Fibroblast of lung (primary cell): ENCODE measurements around the gene SEC31A.
"Not testable (repeated sequence)": the region's sequence is repeated elsewhere in the genome, so short reads cannot be mapped to it uniquely, and the experiment has no call there.

Experiments
- CTCF ChIP-seq, 2 donors: IDR thresholded peaks in 1 of 2; conservative IDR thresholded peaks in 1 of 2; 1 replicate in 1 of 2; 2 replicates in 1 of 2; pipeline ENCODE4 v1.5.1; 2011 to 2012; ENCODE audit warnings: low read length in 2 of 2, control low read depth in 1 of 2, inconsistent platforms in 1 of 2, low read depth in 1 of 2, mild to moderate bottlenecking in 1 of 2
- EZH2 ChIP-seq: IDR thresholded peaks from 2 replicates; pipeline ENCODE4 v1.5.1; 2012; ENCODE audit warnings: low read length, control low read depth, mild to moderate bottlenecking; ENCODE audit errors: missing control alignments

- not testable (repeated sequence) for TF ChIP-seq CTCF (conservative IDR thresholded peaks at IDR 0.05 in 1 of 2, IDR thresholded peaks at IDR 0.05 in 1 of 2; ENCODE audit: low read depth in 1 of 2, low read length in 2 of 2); EZH2
Measured at GRCh38 chr4:82866033-82866432, 24.9 kb downstream of the SEC31A start.
